ENCODE measurements around the gene ZBTB43. TPM values are rescaled to one million over a fixed set of nuclear protein-coding genes. Genes with fewer than 3 reads are reported as not detected.

Gene ZBTB43
- total and polyA plus RNA-seq, 4 donors = 2.6 to 7.1 (median 5.0) TPM

DNA sequence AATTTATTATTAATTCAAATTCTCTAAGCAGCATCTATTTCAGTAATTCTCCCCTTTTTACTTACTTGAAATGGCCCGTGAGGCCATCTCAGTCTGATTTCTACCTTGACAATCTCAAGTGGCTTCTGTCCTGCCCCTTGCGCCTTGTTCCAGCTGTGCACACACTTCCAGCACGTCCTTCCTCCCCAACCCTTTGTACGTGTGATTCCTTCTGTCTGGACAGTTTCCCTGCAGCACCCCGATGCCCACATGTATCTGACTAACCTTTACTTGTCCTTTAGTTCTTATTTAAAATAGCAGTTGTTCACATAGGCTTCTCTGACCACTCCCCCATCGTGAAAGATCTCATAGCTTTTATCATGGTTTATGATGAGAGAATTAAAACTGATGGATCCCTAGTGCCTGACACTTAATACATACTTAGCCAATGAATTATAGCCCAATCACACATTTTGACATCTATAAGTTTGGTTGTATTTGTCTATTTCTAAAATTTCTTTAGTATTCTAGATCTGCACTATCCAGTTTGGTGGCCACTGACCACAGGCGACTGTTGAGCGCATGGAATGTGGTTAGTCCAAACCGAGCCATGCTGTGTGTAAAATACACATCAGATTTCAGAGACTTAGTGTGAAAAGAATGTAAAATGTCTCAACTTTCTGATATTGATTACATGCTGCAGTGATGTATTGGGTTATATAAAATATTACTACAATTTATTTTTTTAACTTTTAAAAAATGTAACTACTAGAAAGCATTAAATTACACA lies 69.9 kb downstream of the ZBTB43 start:
- WGBS = 85% methylated on average over 9 of the region's 9 CpGs
- Histone ChIP-seq H3K4me3 (ENCODE audit: low read depth in 1 of 3, low read length in 3 of 3) (no peak overlapping the region), H3K4me1 (ENCODE audit: control insufficient read depth in 4 of 4, insufficient read depth in 4 of 4, low read length in 3 of 4) (peaks cover 2 to 7% (median 3%) of the 10 kb centered on the region in 4 donors), H3K27ac (ENCODE audit: low read depth in 1 of 2, low read length in 2 of 2) (no peak overlapping the region), H3K36me3 (ENCODE audit: control insufficient read depth in 4 of 4, insufficient read depth in 3 of 4, low read depth in 1 of 4, low read length in 3 of 4) (peaks cover 0 to 8% (median 3%) of the 10 kb centered on the region in 4 donors), H3K27me3 (ENCODE audit: control insufficient read depth in 4 of 4, insufficient read depth in 4 of 4, low read length in 3 of 4) (no peaks in the 10 kb centered on the region), H3K9me3 (ENCODE audit: control insufficient read depth in 4 of 4, low read length in 3 of 4) (no peaks in the 10 kb centered on the region), H3K9ac (ENCODE audit: low read depth in 1 of 2, low read length in 2 of 2) (no peak overlapping the region)
- no peak for DNase-seq (ENCODE audit: low spot score)
- TF ChIP-seq FOXA1 (IDR thresholded peaks at IDR 0.05) (no peak), EGR1 (IDR thresholded peaks at IDR 0.05; ENCODE audit: low read depth in 2 of 2) (no peak), JUND (IDR thresholded peaks at IDR 0.05) (no peak), HNF4G (IDR thresholded peaks at IDR 0.05) (no peak), HNF4A (conservative IDR thresholded peaks at IDR 0.05) (no peak), RXRA (IDR thresholded peaks at IDR 0.05) (no peak), RAD21 (IDR thresholded peaks at IDR 0.05) (no peak)
- TF ChIP-seq, protein P1, sequence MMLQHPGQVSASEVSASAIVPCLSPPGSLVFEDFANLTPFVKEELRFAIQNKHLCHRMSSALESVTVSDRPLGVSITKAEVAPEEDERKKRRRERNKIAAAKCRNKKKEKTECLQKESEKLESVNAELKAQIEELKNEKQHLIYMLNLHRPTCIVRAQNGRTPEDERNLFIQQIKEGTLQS (IDR thresholded peaks at IDR 0.05) = no peak
- TF ChIP-seq, protein P2, sequence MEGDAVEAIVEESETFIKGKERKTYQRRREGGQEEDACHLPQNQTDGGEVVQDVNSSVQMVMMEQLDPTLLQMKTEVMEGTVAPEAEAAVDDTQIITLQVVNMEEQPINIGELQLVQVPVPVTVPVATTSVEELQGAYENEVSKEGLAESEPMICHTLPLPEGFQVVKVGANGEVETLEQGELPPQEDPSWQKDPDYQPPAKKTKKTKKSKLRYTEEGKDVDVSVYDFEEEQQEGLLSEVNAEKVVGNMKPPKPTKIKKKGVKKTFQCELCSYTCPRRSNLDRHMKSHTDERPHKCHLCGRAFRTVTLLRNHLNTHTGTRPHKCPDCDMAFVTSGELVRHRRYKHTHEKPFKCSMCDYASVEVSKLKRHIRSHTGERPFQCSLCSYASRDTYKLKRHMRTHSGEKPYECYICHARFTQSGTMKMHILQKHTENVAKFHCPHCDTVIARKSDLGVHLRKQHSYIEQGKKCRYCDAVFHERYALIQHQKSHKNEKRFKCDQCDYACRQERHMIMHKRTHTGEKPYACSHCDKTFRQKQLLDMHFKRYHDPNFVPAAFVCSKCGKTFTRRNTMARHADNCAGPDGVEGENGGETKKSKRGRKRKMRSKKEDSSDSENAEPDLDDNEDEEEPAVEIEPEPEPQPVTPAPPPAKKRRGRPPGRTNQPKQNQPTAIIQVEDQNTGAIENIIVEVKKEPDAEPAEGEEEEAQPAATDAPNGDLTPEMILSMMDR (IDR thresholded peaks at IDR 0.05; ENCODE audit: low read depth, low read length, missing input control) = no peak
- TF ChIP-seq, protein P3, sequence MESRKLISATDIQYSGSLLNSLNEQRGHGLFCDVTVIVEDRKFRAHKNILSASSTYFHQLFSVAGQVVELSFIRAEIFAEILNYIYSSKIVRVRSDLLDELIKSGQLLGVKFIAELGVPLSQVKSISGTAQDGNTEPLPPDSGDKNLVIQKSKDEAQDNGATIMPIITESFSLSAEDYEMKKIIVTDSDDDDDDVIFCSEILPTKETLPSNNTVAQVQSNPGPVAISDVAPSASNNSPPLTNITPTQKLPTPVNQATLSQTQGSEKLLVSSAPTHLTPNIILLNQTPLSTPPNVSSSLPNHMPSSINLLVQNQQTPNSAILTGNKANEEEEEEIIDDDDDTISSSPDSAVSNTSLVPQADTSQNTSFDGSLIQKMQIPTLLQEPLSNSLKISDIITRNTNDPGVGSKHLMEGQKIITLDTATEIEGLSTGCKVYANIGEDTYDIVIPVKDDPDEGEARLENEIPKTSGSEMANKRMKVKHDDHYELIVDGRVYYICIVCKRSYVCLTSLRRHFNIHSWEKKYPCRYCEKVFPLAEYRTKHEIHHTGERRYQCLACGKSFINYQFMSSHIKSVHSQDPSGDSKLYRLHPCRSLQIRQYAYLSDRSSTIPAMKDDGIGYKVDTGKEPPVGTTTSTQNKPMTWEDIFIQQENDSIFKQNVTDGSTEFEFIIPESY (IDR thresholded peaks at IDR 0.05) = no peak

DNA sequence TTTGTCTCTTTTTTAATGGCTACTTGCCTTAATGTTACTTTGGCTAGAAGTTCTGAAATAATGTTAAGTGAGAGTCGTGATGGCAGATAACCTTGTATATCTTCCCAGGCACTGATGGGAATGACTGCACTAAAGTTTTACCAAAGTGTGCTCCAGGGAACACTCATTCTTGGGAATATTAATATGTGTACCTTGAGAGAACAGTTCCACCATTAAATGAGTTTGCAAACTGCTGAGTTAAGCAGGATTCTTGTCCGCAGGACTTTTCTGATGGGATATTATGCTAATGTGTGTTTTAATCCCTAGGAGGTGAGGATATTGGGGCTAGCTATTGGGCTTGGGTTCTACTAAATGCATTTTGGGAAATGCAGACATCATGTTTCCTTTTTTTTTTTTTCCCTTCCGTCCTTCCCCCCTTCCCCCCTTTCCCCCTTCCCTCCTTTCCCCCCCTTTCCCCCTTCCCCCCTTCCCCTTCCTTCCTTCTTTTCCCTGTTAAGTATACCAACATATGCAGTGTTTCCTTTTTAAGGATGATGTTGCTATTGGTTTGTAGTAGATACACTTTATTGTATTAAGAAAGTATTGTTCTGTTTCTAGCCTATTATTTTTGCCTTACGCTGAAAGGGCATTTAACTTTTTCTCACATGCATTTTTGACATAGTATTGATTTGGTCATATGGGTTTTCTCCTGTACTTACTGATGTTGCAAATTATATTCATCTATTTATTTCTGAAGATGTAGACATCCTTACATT lies 71.1 kb downstream of the ZBTB43 start:
- no peak overlapping the region for H3K9ac ChIP-seq (ENCODE audit: low read depth in 1 of 2, low read length in 2 of 2)
- no peaks in the 10 kb centered on the region for H3K27me3 ChIP-seq (ENCODE audit: control insufficient read depth in 4 of 4, insufficient read depth in 4 of 4, low read length in 3 of 4)
- WGBS = 71% methylated on average over 4 of the region's 4 CpGs
- H3K9me3 ChIP-seq (ENCODE audit: control insufficient read depth in 4 of 4, low read length in 3 of 4) = no peaks in the 10 kb centered on the region
- no peak for DNase-seq (ENCODE audit: low spot score)
- peaks cover 5 to 17% (median 8%) of the 10 kb centered on the region in 4 donors for H3K36me3 ChIP-seq (ENCODE audit: control insufficient read depth in 4 of 4, insufficient read depth in 3 of 4, low read depth in 1 of 4, low read length in 3 of 4)
- no peaks in the 10 kb centered on the region for H3K4me1 ChIP-seq (ENCODE audit: control insufficient read depth in 4 of 4, insufficient read depth in 4 of 4, low read length in 3 of 4)
- H3K27ac ChIP-seq (ENCODE audit: low read depth in 1 of 2, low read length in 2 of 2) = no peak overlapping the region
- H3K4me3 ChIP-seq (ENCODE audit: low read depth in 1 of 3, low read length in 3 of 3) = no peak overlapping the region
- TF ChIP-seq RAD21 (IDR thresholded peaks at IDR 0.05) (no peak), FOXA1 (IDR thresholded peaks at IDR 0.05) (no peak), RXRA (IDR thresholded peaks at IDR 0.05) (no peak), FOXA2 (IDR thresholded peaks at IDR 0.05) (no peak), JUND (IDR thresholded peaks at IDR 0.05) (no peak), HNF4A (conservative IDR thresholded peaks at IDR 0.05) (no peak), NR2F2 (IDR thresholded peaks at IDR 0.05) (no peak), HNF4G (IDR thresholded peaks at IDR 0.05) (no peak), GABPA (IDR thresholded peaks at IDR 0.05 in 1 of 2, conservative IDR thresholded peaks at IDR 0.05 in 1 of 2) (no peak), SP1 (IDR thresholded peaks at IDR 0.05) (no peak), TAF1 (conservative IDR thresholded peaks at IDR 0.05) (no peak)
- TF ChIP-seq, protein P2 (IDR thresholded peaks at IDR 0.05; ENCODE audit: low read depth, low read length, missing input control) = no peak
- TF ChIP-seq, protein P3 (IDR thresholded peaks at IDR 0.05) = no peak
- TF ChIP-seq, protein P4, sequence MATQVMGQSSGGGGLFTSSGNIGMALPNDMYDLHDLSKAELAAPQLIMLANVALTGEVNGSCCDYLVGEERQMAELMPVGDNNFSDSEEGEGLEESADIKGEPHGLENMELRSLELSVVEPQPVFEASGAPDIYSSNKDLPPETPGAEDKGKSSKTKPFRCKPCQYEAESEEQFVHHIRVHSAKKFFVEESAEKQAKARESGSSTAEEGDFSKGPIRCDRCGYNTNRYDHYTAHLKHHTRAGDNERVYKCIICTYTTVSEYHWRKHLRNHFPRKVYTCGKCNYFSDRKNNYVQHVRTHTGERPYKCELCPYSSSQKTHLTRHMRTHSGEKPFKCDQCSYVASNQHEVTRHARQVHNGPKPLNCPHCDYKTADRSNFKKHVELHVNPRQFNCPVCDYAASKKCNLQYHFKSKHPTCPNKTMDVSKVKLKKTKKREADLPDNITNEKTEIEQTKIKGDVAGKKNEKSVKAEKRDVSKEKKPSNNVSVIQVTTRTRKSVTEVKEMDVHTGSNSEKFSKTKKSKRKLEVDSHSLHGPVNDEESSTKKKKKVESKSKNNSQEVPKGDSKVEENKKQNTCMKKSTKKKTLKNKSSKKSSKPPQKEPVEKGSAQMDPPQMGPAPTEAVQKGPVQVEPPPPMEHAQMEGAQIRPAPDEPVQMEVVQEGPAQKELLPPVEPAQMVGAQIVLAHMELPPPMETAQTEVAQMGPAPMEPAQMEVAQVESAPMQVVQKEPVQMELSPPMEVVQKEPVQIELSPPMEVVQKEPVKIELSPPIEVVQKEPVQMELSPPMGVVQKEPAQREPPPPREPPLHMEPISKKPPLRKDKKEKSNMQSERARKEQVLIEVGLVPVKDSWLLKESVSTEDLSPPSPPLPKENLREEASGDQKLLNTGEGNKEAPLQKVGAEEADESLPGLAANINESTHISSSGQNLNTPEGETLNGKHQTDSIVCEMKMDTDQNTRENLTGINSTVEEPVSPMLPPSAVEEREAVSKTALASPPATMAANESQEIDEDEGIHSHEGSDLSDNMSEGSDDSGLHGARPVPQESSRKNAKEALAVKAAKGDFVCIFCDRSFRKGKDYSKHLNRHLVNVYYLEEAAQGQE (IDR thresholded peaks at IDR 0.05) = no peak
- TF ChIP-seq, protein P5, sequence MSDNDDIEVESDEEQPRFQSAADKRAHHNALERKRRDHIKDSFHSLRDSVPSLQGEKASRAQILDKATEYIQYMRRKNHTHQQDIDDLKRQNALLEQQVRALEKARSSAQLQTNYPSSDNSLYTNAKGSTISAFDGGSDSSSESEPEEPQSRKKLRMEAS (IDR thresholded peaks at IDR 0.05) = no peak
